NCI-H146 treated with DMSO at 0.1 percent for 48 hours (cell line): ENCODE data around the gene DNAH2.
"Not testable (repeated sequence)": the region's sequence is repeated elsewhere in the genome, so short reads cannot be mapped to it uniquely, and the experiment has no call there.

ENCODE experiments used
- DNase-seq: peaks from one replicate; lab custom pipeline; 2025; ENCODE audit not compliant: unreplicated experiment; lab: John Stamatoyannopoulos, UW

The DNAH2 gene

GRCh38 chr17:7864384-7864783, 146.8 kb downstream of the DNAH2 start:
- DNase-seq: not testable (repeated sequence)

GRCh38 chr17:7864995-7865650, 147.6 kb downstream of the DNAH2 start:
- DNase-seq: no peak

GRCh38 chr17:7867881-7868329, 150.4 kb downstream of the DNAH2 start:
- no peak for DNase-seq

- DNase-seq: no peak
These were observed 155.5 kb downstream of the DNAH2 start for GRCh38 chr17:7873051-7873450.

GRCh38 chr17:7875804-7876370, 158.3 kb downstream of the DNAH2 start:
- DNase-seq: no peak

- no peak for DNase-seq
These were observed 160.7 kb downstream of the DNAH2 start for GRCh38 chr17:7878234-7878633.

- no peak for DNase-seq
These were observed 162.7 kb downstream of the DNAH2 start for GRCh38 chr17:7880076-7880868.

- no peak for DNase-seq
These were observed 163.9 kb downstream of the DNAH2 start for GRCh38 chr17:7881276-7882054.

- DNase-seq: no peak
These were observed 164.5 kb downstream of the DNAH2 start for GRCh38 chr17:7882068-7882467.

- DNase-seq: no peak
These were observed 165.1 kb downstream of the DNAH2 start for GRCh38 chr17:7882629-7883028.
